Renal cortex interstitium (tissue), 15 donors: ENCODE results near the gene GNAT2. TPM values are rescaled to one million over a fixed set of nuclear protein-coding genes. Genes with fewer than 3 reads are reported as not detected.
"Not testable (repeated sequence)": the region's sequence is repeated elsewhere in the genome, so short reads cannot be mapped to it uniquely, and the experiment has no call there.

ENCODE experiments used
- DNase-seq, 11 donors: peaks; one replicate each; pipeline ENCODE4 v3.0.0-alpha.2; 2013; ENCODE audit warnings: low read depth in 9 of 11, low spot score in 4 of 11; ENCODE audit errors: extremely low read depth in 1 of 11
- long read RNA-seq, 16 experiments: transcript quantifications; one replicate each; lab custom pipeline, GENCODE V29; 2026
- polyA plus RNA-seq, 3 donors: library from polyadenylated mRNA; unstranded; fragments of 120-200 nt; gene quantifications; one replicate each; pipeline ENCODE4 v1.2.1, GENCODE V29; 2013; ENCODE audit not compliant: insufficient read length in 3 of 3

Gene GNAT2
- not detected for polyA plus RNA-seq
- long read RNA-seq, donor 1, result 0 reads
- long read RNA-seq, donor 2, result 0 reads
- long read RNA-seq, donor 3, partial matches to known transcripts, result 43 of 43 reads
- long read RNA-seq, donor 3, other reads (novel, unspliced or antisense), result 0 of 43 reads
- long read RNA-seq, donor 4, result 0 reads
- long read RNA-seq, donor 5, result 0 reads
- long read RNA-seq, donor 6, result 0 reads
- long read RNA-seq, donor 7, result 0 reads
- long read RNA-seq, donor 8, result 0 reads
- long read RNA-seq, donor 9, result 0 reads
- long read RNA-seq, donor 10, result 0 reads
- long read RNA-seq, donor 11, result 0 reads
- long read RNA-seq, donor 12, result 0 reads
- long read RNA-seq, donor 13, partial matches to known transcripts, result 195 of 195 reads
- long read RNA-seq, donor 13, other reads (novel, unspliced or antisense), result 0 of 195 reads
- long read RNA-seq, donor 14, result 0 reads
- long read RNA-seq, donor 15, result 0 reads
- long read RNA-seq, donor 16, partial matches to known transcripts, result 327 of 349 reads
- long read RNA-seq, donor 16, other reads (novel, unspliced or antisense), result 22 of 349 reads

GRCh38 chr1:109619576-109620400 lies at the start of gene GNAT2, which contains the start of gene AMPD2:
TSS of gene GNAT2 (minus strand) at chr1:109619616. CDS start at chr1:109612870, 6,746 bp downstream.
TSS of gene AMPD2 (plus strand) at chr1:109619837. CDS start at chr1:109621176, 1,339 bp downstream.
- DNase-seq, result peak in 3 of 11 donors; percentile 51 to 62 (median 52)

- no peak for DNase-seq
Measured at GRCh38 chr1:109668123-109668775, 48.8 kb upstream of the GNAT2 start.

GRCh38 chr1:109667452-109668122 lies 48.2 kb upstream of the GNAT2 start, which contains the start of gene GSTM2:
TSS of gene GSTM2 (plus strand) at chr1:109668057. CDS start at chr1:109668116, 59 bp downstream.
- DNase-seq, result peak; percentile 69 to 93 (median 86)

GRCh38 chr1:109664671-109665070 lies 45.3 kb upstream of the GNAT2 start:
- no peak for DNase-seq

- DNase-seq, result no peak
Measured at GRCh38 chr1:109661391-109661790, 42.0 kb upstream of the GNAT2 start.

- DNase-seq, result not testable (repeated sequence)
Measured at GRCh38 chr1:109660691-109661026, 41.2 kb upstream of the GNAT2 start.

- peak in 8 of 11 donors; percentile 42 to 84 (median 70) for DNase-seq
Measured at GRCh38 chr1:109659997-109660690, 40.7 kb upstream of the GNAT2 start.

- DNase-seq, result no peak
Measured at GRCh38 chr1:109659145-109659544, 39.7 kb upstream of the GNAT2 start.

- no peak for DNase-seq
Measured at GRCh38 chr1:109658533-109659042, 39.2 kb upstream of the GNAT2 start.

- no peak for DNase-seq
Measured at GRCh38 chr1:109657970-109658369, 38.6 kb upstream of the GNAT2 start.

GRCh38 chr1:109657395-109657794 lies 38.0 kb upstream of the GNAT2 start:
- no peak for DNase-seq

GRCh38 chr1:109655615-109656519 lies 36.5 kb upstream of the GNAT2 start, which contains the start of gene GSTM4:
TSS of gene GSTM4 (plus strand) at chr1:109656099. CDS start at chr1:109656390, 291 bp downstream.
- peak in 8 of 11 donors; percentile 53 to 81 (median 74) for DNase-seq

GRCh38 chr1:109654519-109654918 lies 35.1 kb upstream of the GNAT2 start:
- no peak for DNase-seq

- no peak for DNase-seq
Measured at GRCh38 chr1:109653306-109653705, 33.9 kb upstream of the GNAT2 start.

- DNase-seq, result no peak
Measured at GRCh38 chr1:109652402-109652801, 33.0 kb upstream of the GNAT2 start.

GRCh38 chr1:109650609-109651008 lies 31.2 kb upstream of the GNAT2 start:
- DNase-seq, result no peak

- peak in 2 of 11 donors; percentile 34 to 38 for DNase-seq
Measured at GRCh38 chr1:109649491-109649914, 30.1 kb upstream of the GNAT2 start.
